Panc1 (cell line): Measurements from ENCODE around the gene TMEM141. TPM values are rescaled to one million over a fixed set of nuclear protein-coding genes. Genes with fewer than 3 reads are reported as not detected.

Source experiments
- ATAC-seq: fragments of 200-7000 bp; cut with Tn5 transposase; 2 replicates; pipeline ENCODE4 v1.9.1; 2020; ENCODE audit warnings: mild to moderate bottlenecking, moderate library complexity
- BruUV-seq: library from RNA; stranded (reverse); fragments of 400-500 nt; replicated peaks from 2 replicates; lab custom pipeline; 2021; lab: Mats Ljungman, UMichigan
- CTCF ChIA-PET: fragments of 300-600 bp; sonication (Branson Sonifier 250); formaldehyde crosslinking; loops from one replicate; lab custom pipeline; 2022; ENCODE audit warnings: antibody characterized with exemption; lab: Charles Lee
- POLR2A ChIA-PET: fragments of 300-600 bp; sonication (Branson Sonifier 250); formaldehyde crosslinking; loops from one replicate; lab custom pipeline; 2022; ENCODE audit warnings: antibody characterized with exemption; lab: Charles Lee
- DNase-seq: peaks from one replicate; pipeline ENCODE4 v3.0.0-alpha.2; 2010; ENCODE audit warnings: low read depth, low spot score
- H3K27ac ChIP-seq: 2 replicates; pipeline ENCODE4 v1.5.1; 2011; ENCODE audit warnings: mild to moderate bottlenecking, low read length, inconsistent platforms
- H3K27me3 ChIP-seq: fragments of 200-500 bp; sonication (Bioruptor generic); 2 replicates; pipeline ENCODE4 v1.6.0; 2014; ENCODE audit warnings: low read length, inconsistent platforms; ENCODE audit not compliant: control insufficient read depth, insufficient read depth
- H3K36me3 ChIP-seq: fragments of 200-500 bp; sonication (Bioruptor generic); 2 replicates; pipeline ENCODE4 v1.5.1; 2014; ENCODE audit warnings: inconsistent platforms, mild to moderate bottlenecking, low read length, moderate library complexity; ENCODE audit not compliant: control insufficient read depth, insufficient read depth
- H3K4me1 ChIP-seq: 2 replicates; pipeline ENCODE4 v1.5.1; 2011; ENCODE audit warnings: inconsistent platforms, mild to moderate bottlenecking, low read length, moderate library complexity; ENCODE audit not compliant: control insufficient read depth, insufficient read depth
- H3K4me3 ChIP-seq, 2 experiments: 2 replicates each; pipeline ENCODE4 v1.5.1; 2011 to 2012; ENCODE audit warnings: low read depth in 2 of 2, low read length in 2 of 2, mild to moderate bottlenecking in 2 of 2, inconsistent platforms in 1 of 2, moderate library complexity in 1 of 2
- H3K9me3 ChIP-seq: fragments of 200-500 bp; sonication (Bioruptor generic); 2 replicates; pipeline ENCODE4 v1.5.1; 2014; ENCODE audit warnings: low read depth, mild to moderate bottlenecking, inconsistent platforms, low read length, moderate library complexity; ENCODE audit not compliant: control insufficient read depth, insufficient read depth
- CTCF ChIP-seq: fragments of 450-650 bp; IDR thresholded peaks from 2 replicates; pipeline ENCODE4 v1.5.1; 2017; ENCODE audit warnings: mild to moderate bottlenecking
- POLR2AphosphoS5 ChIP-seq: IDR thresholded peaks from 2 replicates; pipeline ENCODE4 v1.6.1; 2012; ENCODE audit warnings: mild to moderate bottlenecking, low read depth, low read length, moderate library complexity
- REST ChIP-seq, 2 experiments: IDR thresholded peaks; 2 replicates each; pipeline ENCODE4 v1.6.1; 2011 to 2012; ENCODE audit warnings: low read depth in 2 of 2, control low read depth in 1 of 2, low read length in 1 of 2, mild to moderate bottlenecking in 1 of 2, moderate library complexity in 1 of 2; ENCODE audit not compliant: insufficient read depth in 1 of 2
- SIN3A ChIP-seq: IDR thresholded peaks from 2 replicates; pipeline ENCODE4 v1.6.1; 2012; ENCODE audit warnings: low read depth, mild to moderate bottlenecking, low read length, moderate library complexity, borderline replicate concordance; ENCODE audit not compliant: insufficient read depth
- TCF7L2 ChIP-seq: IDR thresholded peaks from 2 replicates; pipeline ENCODE4 v1.6.1; 2011; ENCODE audit warnings: mild to moderate bottlenecking, low read depth, low read length, inconsistent platforms
- in situ Hi-C: cut with HindIII; loops from 2 replicates; pipeline ENCODE4 v1.10.0; 2016; ENCODE audit warnings: low sequenced_read_pairs, low pct_unique_long_range_greater_than_20kb
- intact Hi-C: fragments of 100-400 bp; cut with micrococcal nuclease; formaldehyde crosslinking; loops from one replicate; pipeline ENCODE4 v1.10.0; 2022; ENCODE audit not compliant: unreplicated experiment
- total RNA-seq: library from RNA; stranded (reverse); gene quantifications from one replicate; pipeline ENCODE4 v1.2.1, GENCODE V29; 2021; ENCODE audit not compliant: unreplicated experiment

The TMEM141 gene
- total RNA-seq, 1 experiment from 2014 or later = 53.5 TPM

- DNase-seq = no peak
- ATAC-seq = no peak
- TF ChIP-seq REST (IDR thresholded peaks at IDR 0.05; ENCODE audit: insufficient read depth in 1 of 2, low read depth in 2 of 2, low read length in 1 of 2) = no peak
- no peak for TF ChIP-seq SIN3A
- TF ChIP-seq TCF7L2 = no peak
- no peak for TF ChIP-seq POLR2AphosphoS5
- TF ChIP-seq CTCF = no peak
- BruUV-seq = no TSS peak
- Histone ChIP-seq H3K9me3 (no peaks in the 10 kb centered on the region; the same call in 1 of the 2 replicates), H3K4me1 (no peaks in the 10 kb centered on the region), H3K27ac (no peak overlapping the region), H3K4me3 (no peak overlapping the region), H3K27me3 (no peaks in the 10 kb centered on the region), H3K36me3 (no peaks in the 10 kb centered on the region)
- intact Hi-C loops (no loop called here), in situ Hi-C loops (no loop called here)
- ChIA-PET POLR2A (no interaction called here), CTCF (no interaction called here)
These were observed 16.0 kb upstream of the TMEM141 start for GRCh38 chr9:136775191-136775590.

GRCh38 chr9:136776947-136777346, 14.2 kb upstream of the TMEM141 start:
- Histone ChIP-seq H3K27me3 (no peaks in the 10 kb centered on the region), H3K4me3 (no peak overlapping the region), H3K36me3 (no peaks in the 10 kb centered on the region), H3K4me1 (no peaks in the 10 kb centered on the region), H3K9me3 (no peaks in the 10 kb centered on the region; the same call in 1 of the 2 replicates), H3K27ac (no peak overlapping the region)
- BruUV-seq = no TSS peak
- ChIA-PET POLR2A (no interaction called here), CTCF (interaction anchor here (1.4 kb wide), 1 partner anchor 10 kb away, joined by 3 read pairs; no protein-coding TSS in a partner anchor)
- TF ChIP-seq REST (IDR thresholded peaks at IDR 0.05; ENCODE audit: insufficient read depth in 1 of 2, low read depth in 2 of 2, low read length in 1 of 2) = no peak
- no peak for TF ChIP-seq POLR2AphosphoS5
- TF ChIP-seq SIN3A = no peak
- no peak for TF ChIP-seq TCF7L2
- TF ChIP-seq CTCF = no peak
- no peak for DNase-seq
- no peak for ATAC-seq
- intact Hi-C loops (no loop called here), in situ Hi-C loops (no loop called here)
